ENCODE data around the gene MADCAM1. TPM values are rescaled to one million over a fixed set of nuclear protein-coding genes. Genes with fewer than 3 reads are reported as not detected.

MADCAM1 gene
- total RNA-seq, 5 donors from 2014 or later (not counting 1 experiment from before 2014, with no cell fraction given) = 0.40 to 1.6 (median 1.4) TPM

DNA sequence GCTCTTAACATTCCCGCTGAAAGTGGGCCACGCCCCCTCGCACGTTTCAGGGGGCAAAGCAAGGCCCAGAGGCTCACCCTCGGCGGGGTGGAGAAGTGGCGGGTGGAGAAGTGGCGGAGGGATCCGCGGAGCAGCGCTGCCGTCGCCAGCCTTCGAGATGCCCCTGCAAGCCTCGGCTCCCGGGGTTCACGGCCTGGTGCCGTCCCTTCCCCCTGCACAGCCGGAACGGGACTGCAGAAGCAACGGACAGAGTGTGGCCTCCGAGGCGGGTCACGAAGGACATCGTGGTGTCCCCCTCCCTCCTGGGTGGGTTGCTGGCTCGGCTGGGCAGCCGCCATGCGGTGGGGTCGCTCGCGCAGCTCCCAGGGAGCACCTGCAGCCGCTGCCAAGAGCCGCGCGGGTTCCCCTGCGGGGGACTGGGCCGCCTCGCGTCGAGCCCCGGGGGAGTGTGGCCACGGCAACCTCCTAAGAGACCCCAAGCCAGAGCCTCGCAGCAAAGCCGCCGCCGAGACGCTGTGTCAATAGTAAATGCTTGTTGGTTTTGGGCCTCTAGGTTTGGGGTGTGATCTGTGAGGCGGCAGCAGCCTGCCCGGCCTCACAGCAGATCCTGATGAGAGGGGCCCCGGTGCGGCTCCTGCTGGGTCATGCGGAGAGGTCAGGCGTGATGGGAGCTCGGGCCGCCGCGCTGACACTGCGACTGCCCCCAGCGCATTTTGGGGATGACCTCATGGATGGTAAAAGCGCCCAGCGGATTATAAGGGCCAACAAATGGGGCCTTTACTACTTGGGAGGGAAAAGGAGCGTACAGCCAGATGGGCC is 16.5 kb downstream of the MADCAM1 start:
- ATAC-seq (replicated peaks in 1 of 4) (no peak), DNase-seq (peak in 1 of 35 experiments; percentile 28)
- no peaks in the 10 kb centered on the region for H3K27me3 Mint-ChIP-seq
- CTCF ChIA-PET = interaction anchor here in 1 of 2 donors (0.8 kb wide), 1 partner anchor 17 kb away, joined by 3 read pairs; no protein-coding TSS in a partner anchor
- H3K4me3 Mint-ChIP-seq = no peak overlapping the region
- Histone ChIP-seq H3K27ac (ENCODE audit: low read length) (peak overlapping the region; percentile 98), H3K9me3 (no peaks in the 10 kb centered on the region), H3K27me3 (replicated peaks in 1 of 2; ENCODE audit: control insufficient read depth in 2 of 2, extremely low read depth in 1 of 2, insufficient read depth in 2 of 2, low read length in 1 of 2) (no peaks in the 10 kb centered on the region), H3K4me3 (ENCODE audit: control insufficient read depth in 1 of 2, extremely low read depth in 1 of 2, low read length in 1 of 2) (no peak overlapping the region), H3K36me3 (ENCODE audit: control insufficient read depth in 2 of 2, extremely low read depth in 1 of 2, insufficient read depth in 1 of 2, low read length in 1 of 2) (peaks cover 0 to 13% of the 10 kb centered on the region in 2 donors), H3K4me1 (ENCODE audit: control insufficient read depth in 1 of 2, extremely low read depth in 1 of 2, insufficient read depth in 2 of 2, low read length in 2 of 2) (peaks cover 15 to 66% of the 10 kb centered on the region in 2 experiments)
- H3K27ac Mint-ChIP-seq = peak overlapping the region; percentile 97 to 99
- POLR2A ChIA-PET = no interaction called here
- WGBS (ENCODE audit: insufficient coverage) = 84% methylated on average over 45 of the region's 62 CpGs
- no peaks in the 10 kb centered on the region for H3K9me3 Mint-ChIP-seq
- peaks cover 45 to 61% (median 49%) of the 10 kb centered on the region in 3 donors for H3K4me1 Mint-ChIP-seq
- H3K36me3 Mint-ChIP-seq = peaks cover 5% of the 10 kb centered on the region

GRCh38 chr19:513368-514165 is 17.3 kb downstream of the MADCAM1 start:
- Mint-ChIP-seq H3K9me3 (no peaks in the 10 kb centered on the region), H3K27ac (peak overlapping the region; percentile 60 to 66), H3K27me3 (no peaks in the 10 kb centered on the region), H3K4me1 (peaks cover 37 to 53% (median 41%) of the 10 kb centered on the region in 3 donors), H3K36me3 (peaks cover 5% of the 10 kb centered on the region), H3K4me3 (no peak overlapping the region)
- no peak for ATAC-seq (replicated peaks in 1 of 4)
- WGBS (ENCODE audit: insufficient coverage) = 94% methylated on average over 9 of the region's 10 CpGs
- Histone ChIP-seq H3K27me3 (replicated peaks in 1 of 2; ENCODE audit: control insufficient read depth in 2 of 2, extremely low read depth in 1 of 2, insufficient read depth in 2 of 2, low read length in 1 of 2) (no peaks in the 10 kb centered on the region), H3K4me3 (ENCODE audit: control insufficient read depth in 1 of 2, extremely low read depth in 1 of 2, low read length in 1 of 2) (no peak overlapping the region), H3K36me3 (ENCODE audit: control insufficient read depth in 2 of 2, extremely low read depth in 1 of 2, insufficient read depth in 1 of 2, low read length in 1 of 2) (peaks cover 0 to 13% of the 10 kb centered on the region in 2 donors), H3K9me3 (no peaks in the 10 kb centered on the region), H3K27ac (ENCODE audit: low read length) (peak overlapping the region; percentile 98), H3K4me1 (ENCODE audit: control insufficient read depth in 1 of 2, extremely low read depth in 1 of 2, insufficient read depth in 2 of 2, low read length in 2 of 2) (peaks cover 8 to 61% of the 10 kb centered on the region in 2 experiments)
- DNase-seq = no peak
- ChIA-PET CTCF (no interaction called here), POLR2A (no interaction called here)

DNA sequence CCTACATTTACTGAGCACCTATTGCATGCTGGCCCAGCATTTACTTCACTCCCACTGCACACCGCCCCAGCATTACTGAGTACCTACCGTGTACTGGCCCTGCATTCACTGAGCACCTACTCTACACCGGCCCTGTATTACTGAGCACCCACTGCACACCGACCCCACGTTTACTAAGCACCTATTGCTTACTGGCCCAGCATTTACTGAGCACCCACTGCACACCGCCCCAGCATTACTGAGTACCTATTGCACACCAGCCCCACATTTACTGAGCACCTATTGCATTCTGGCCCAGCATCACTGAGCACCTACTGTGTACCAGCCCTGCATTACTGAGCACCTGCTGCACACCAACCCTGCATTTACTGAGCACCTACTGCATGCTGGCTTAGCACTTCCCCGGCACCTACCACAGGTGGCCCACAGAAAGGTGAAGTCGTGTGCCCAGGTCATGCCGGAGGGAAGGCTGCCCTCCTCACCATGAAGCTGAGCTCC is 17.9 kb downstream of the MADCAM1 start:
- H3K36me3 Mint-ChIP-seq = peaks cover 5% of the 10 kb centered on the region
- Histone ChIP-seq H3K27ac (ENCODE audit: low read length) (peak overlapping the region; percentile 98), H3K9me3 (no peaks in the 10 kb centered on the region), H3K27me3 (replicated peaks in 1 of 2; ENCODE audit: control insufficient read depth in 2 of 2, extremely low read depth in 1 of 2, insufficient read depth in 2 of 2, low read length in 1 of 2) (no peaks in the 10 kb centered on the region), H3K4me3 (ENCODE audit: control insufficient read depth in 1 of 2, extremely low read depth in 1 of 2, low read length in 1 of 2) (no peak overlapping the region), H3K4me1 (ENCODE audit: control insufficient read depth in 1 of 2, extremely low read depth in 1 of 2, insufficient read depth in 2 of 2, low read length in 2 of 2) (peaks cover 5 to 57% of the 10 kb centered on the region in 2 experiments), H3K36me3 (ENCODE audit: control insufficient read depth in 2 of 2, extremely low read depth in 1 of 2, insufficient read depth in 1 of 2, low read length in 1 of 2) (peaks cover 0 to 13% of the 10 kb centered on the region in 2 donors)
- H3K9me3 Mint-ChIP-seq = no peaks in the 10 kb centered on the region
- ATAC-seq (replicated peaks in 1 of 4) (no peak), DNase-seq (no peak)
- ChIA-PET POLR2A (no interaction called here), CTCF (interaction anchor here in 1 of 2 donors (1.5 kb wide), 1 partner anchor 8 kb away, joined by 3 read pairs; no protein-coding TSS in a partner anchor)
- peaks cover 32 to 49% (median 36%) of the 10 kb centered on the region in 3 donors for H3K4me1 Mint-ChIP-seq
- WGBS (ENCODE audit: insufficient coverage) = 98% methylated on average over 9 of the region's 9 CpGs
- peak overlapping the region; percentile 60 to 66 for H3K27ac Mint-ChIP-seq
- no peak overlapping the region for H3K4me3 Mint-ChIP-seq
- H3K27me3 Mint-ChIP-seq = no peaks in the 10 kb centered on the region

DNA sequence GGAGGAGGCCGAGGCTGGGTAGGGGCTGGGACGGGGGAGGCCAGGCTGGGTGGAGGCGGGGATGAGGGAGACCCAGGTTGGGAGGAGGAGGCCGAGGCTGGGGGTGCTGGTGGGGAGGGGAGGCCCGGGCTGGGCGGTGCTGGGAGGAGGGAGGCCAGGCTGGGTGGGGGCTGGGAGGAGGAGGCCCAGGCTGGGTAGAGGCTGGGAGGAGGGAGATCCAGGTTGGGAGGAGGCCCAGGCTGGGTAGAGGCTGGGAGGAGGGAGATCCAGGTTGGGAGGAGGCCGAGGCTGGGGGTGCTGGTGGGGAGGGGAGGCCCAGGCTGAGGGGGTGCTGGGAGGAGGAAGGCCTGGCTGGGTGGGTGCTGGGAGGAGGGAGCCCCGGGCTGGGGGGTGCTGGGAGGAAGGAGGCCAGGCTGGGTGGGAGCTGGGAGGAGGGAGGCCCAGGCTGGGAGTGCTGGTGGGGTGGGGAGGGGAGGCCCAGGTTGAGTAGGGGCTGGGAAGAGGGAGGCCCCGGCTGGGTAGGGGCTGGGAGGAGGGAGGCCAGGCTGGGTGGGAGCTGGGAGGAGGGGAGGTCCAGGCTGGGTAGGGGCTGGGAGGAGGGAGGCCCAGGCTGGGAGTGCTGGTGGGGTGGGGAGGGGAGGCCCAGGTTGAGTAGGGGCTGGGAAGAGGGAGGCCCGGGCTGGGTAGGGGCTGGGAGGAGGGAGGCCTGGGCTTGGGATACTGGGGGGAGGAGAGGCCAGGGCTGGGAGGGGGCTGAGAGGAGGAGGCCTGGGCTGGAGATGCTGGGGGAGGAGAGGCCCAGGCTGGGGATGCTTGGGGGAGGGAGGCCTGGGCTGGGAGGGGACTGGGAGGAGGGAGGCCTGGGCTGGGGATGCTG is 21.7 kb downstream of the MADCAM1 start:
- Histone ChIP-seq H3K27ac (ENCODE audit: low read length) (no peak overlapping the region), H3K4me1 (ENCODE audit: control insufficient read depth in 1 of 2, extremely low read depth in 1 of 2, insufficient read depth in 2 of 2, low read length in 2 of 2) (peaks cover 2 to 27% of the 10 kb centered on the region in 2 experiments), H3K27me3 (replicated peaks in 1 of 2; ENCODE audit: control insufficient read depth in 2 of 2, extremely low read depth in 1 of 2, insufficient read depth in 2 of 2, low read length in 1 of 2) (no peaks in the 10 kb centered on the region), H3K4me3 (ENCODE audit: control insufficient read depth in 1 of 2, extremely low read depth in 1 of 2, low read length in 1 of 2) (no peak overlapping the region), H3K9me3 (no peaks in the 10 kb centered on the region), H3K36me3 (ENCODE audit: control insufficient read depth in 2 of 2, extremely low read depth in 1 of 2, insufficient read depth in 1 of 2, low read length in 1 of 2) (peaks cover 0 to 9% of the 10 kb centered on the region in 2 donors)
- peaks cover 5% of the 10 kb centered on the region for H3K36me3 Mint-ChIP-seq
- no peak overlapping the region for H3K27ac Mint-ChIP-seq
- no peak overlapping the region for H3K4me3 Mint-ChIP-seq
- WGBS (ENCODE audit: insufficient coverage) = 86% methylated on average over 10 of the region's 10 CpGs
- ATAC-seq (replicated peaks in 1 of 4) (peak in 2 of 4 experiments; percentile 6 to 16), DNase-seq (no peak)
- no peaks in the 10 kb centered on the region for H3K9me3 Mint-ChIP-seq
- H3K4me1 Mint-ChIP-seq = peaks cover 10 to 25% (median 17%) of the 10 kb centered on the region in 3 donors
- ChIA-PET POLR2A (no interaction called here), CTCF (interaction anchor here in 1 of 2 donors (0.6 to 0.8 kb wide), 3 partner anchors 26 to 906 kb away, joined by 3 to 7 read pairs (median 6); no protein-coding TSS in a partner anchor)
- H3K27me3 Mint-ChIP-seq = no peaks in the 10 kb centered on the region

DNA sequence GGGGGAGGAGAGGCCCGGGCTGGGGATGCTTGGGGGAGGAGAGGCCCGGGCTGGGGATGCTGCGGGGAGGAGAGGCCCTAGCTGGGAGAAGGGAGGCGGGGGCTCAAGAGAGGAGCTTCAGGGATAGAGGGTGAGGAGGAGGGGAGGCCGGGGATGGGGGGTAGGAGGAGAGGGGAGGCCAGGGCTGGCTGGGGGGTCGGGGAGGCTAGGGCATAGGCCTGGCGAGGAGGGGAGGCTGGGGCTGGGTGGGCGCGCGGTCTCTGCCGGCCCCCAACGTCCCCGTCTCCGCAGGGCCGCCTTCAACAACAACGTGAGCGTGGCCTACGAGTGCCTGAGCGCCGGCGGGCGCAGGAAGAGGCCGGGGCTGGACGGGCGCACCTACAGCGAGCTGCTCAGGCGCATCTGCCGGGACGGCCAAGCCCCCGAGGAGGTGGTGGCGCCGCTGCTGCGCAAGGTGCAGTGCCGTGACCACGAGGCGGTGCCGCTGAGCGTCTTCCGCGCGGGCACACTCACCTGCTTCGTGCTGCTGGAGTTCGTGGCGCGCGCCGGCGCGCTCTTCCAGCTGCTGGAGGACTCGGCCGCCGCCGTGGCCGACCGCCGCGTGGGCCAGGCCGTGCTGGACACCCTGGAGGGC is 22.4 kb downstream of the MADCAM1 start:
- CTCF ChIA-PET = interaction anchor here in 1 of 2 donors (0.6 to 0.8 kb wide), 3 partner anchors 27 to 905 kb away, joined by 3 to 7 read pairs (median 6); no protein-coding TSS in a partner anchor
- DNase-seq (peak; percentile 35 to 80 (median 62)), ATAC-seq (replicated peaks in 1 of 4) (peak; percentile 91 to 96 (median 94))
- H3K9me3 Mint-ChIP-seq = no peaks in the 10 kb centered on the region
- H3K4me1 Mint-ChIP-seq = peaks cover 9 to 22% (median 17%) of the 10 kb centered on the region in 3 donors
- H3K9me3 ChIP-seq = no peaks in the 10 kb centered on the region
- H3K27me3 ChIP-seq (replicated peaks in 1 of 2; ENCODE audit: control insufficient read depth in 2 of 2, extremely low read depth in 1 of 2, insufficient read depth in 2 of 2, low read length in 1 of 2) = no peaks in the 10 kb centered on the region
- peak overlapping the region in 1 of 2 donors; percentile 5 for H3K4me3 ChIP-seq (ENCODE audit: control insufficient read depth in 1 of 2, extremely low read depth in 1 of 2, low read length in 1 of 2)
- H3K36me3 ChIP-seq (ENCODE audit: control insufficient read depth in 2 of 2, extremely low read depth in 1 of 2, insufficient read depth in 1 of 2, low read length in 1 of 2) = peaks cover 0 to 8% of the 10 kb centered on the region in 2 donors
- H3K27me3 Mint-ChIP-seq = no peaks in the 10 kb centered on the region
- no peak overlapping the region for H3K27ac ChIP-seq (ENCODE audit: low read length)
- WGBS (ENCODE audit: insufficient coverage) = 26% methylated on average over 54 of the region's 58 CpGs
- H3K36me3 Mint-ChIP-seq = peaks cover 5% of the 10 kb centered on the region
- H3K4me1 ChIP-seq (ENCODE audit: control insufficient read depth in 1 of 2, extremely low read depth in 1 of 2, insufficient read depth in 2 of 2, low read length in 2 of 2) = peaks cover 0 to 22% of the 10 kb centered on the region in 2 experiments
- H3K4me3 Mint-ChIP-seq = peak overlapping the region in 1 of 3 donors; percentile 36
- POLR2A ChIA-PET = no interaction called here
- peak overlapping the region in 1 of 2 donors; percentile 8 for H3K27ac Mint-ChIP-seq

All from T-cell (primary cell).